ENCODE results near the gene PCDHB9.
"Not testable (repeated sequence)": the region's sequence is repeated elsewhere in the genome, so short reads cannot be mapped to it uniquely, and the experiment has no call there.

The PCDHB9 gene

DNA sequence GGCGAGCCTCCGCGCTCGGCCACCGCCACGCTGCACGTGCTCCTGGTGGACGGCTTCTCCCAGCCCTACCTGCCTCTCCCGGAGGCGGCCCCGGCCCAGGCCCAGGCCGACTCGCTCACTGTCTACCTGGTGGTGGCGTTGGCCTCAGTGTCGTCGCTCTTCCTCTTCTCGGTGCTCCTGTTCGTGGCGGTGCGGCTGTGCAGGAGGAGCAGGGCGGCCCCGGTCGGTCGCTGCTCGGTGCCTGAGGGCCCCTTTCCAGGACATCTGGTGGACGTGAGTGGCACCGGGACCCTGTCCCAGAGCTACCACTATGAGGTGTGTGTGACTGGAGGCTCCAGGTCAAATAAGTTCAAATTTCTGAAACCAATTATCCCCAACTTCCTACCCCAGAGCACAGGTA is 23.9 kb downstream of the PCDHB9 start:
- not testable (repeated sequence) for H3K4me3 Mint-ChIP-seq, ATAC-seq, H3K4me1 Mint-ChIP-seq, H3K27ac Mint-ChIP-seq, DNase-seq
- Mint-ChIP-seq H3K9me3 (peaks cover 4 to 22% of the 10 kb centered on the region in 2 donors), H3K27me3 (peaks cover 65% of the 10 kb centered on the region)

DNA sequence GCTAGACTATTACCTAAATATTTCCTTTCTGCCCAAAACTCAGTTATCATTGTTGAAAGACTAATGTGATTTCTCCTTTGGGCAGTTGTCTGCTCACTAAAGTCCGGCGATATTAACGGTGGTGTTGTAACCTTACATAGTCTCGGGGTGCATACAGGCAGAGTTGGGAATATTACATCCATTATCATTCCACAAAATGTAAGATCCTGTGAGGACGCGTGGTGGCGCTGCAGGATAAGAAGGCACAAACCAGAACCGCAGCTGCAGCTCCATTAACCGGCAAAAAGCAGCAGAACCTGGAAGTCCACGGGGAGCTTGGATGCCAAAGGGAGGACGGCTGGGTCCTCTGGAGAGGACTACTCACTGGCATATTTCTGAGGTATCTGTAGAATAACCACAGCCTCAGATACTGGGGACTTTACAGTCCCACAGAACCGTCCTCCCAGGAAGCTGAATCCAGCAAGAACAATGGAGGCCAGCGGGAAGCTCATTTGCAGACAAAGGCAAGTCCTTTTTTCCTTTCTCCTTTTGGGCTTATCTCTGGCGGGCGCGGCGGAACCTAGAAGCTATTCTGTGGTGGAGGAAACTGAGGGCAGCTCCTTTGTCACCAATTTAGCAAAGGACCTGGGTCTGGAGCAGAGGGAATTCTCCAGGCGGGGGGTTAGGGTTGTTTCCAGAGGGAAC is 26.8 kb downstream of the PCDHB9 start, which contains the start of gene PCDHB13:
Gene PCDHB13 (plus strand): TSS at position 264 of the 684 bp plus-strand sequence. CDS start 205 bp downstream, at position 469.
- H3K4me3 Mint-ChIP-seq, H3K4me1 Mint-ChIP-seq, H3K27ac Mint-ChIP-seq, ATAC-seq, DNase-seq: not testable (repeated sequence)
- H3K27me3 Mint-ChIP-seq, result peaks cover 62% of the 10 kb centered on the region
- peaks cover 8 to 22% of the 10 kb centered on the region in 2 donors for H3K9me3 Mint-ChIP-seq

DNA sequence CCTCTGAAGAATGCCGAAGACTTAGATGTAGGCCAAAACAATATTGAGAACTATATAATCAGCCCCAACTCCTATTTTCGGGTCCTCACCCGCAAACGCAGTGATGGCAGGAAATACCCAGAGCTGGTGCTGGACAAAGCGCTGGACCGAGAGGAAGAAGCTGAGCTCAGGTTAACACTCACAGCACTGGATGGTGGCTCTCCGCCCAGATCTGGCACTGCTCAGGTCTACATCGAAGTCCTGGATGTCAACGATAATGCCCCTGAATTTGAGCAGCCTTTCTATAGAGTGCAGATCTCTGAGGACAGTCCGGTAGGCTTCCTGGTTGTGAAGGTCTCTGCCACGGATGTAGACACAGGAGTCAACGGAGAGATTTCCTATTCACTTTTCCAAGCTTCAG is 27.6 kb downstream of the PCDHB9 start:
- H3K4me1 Mint-ChIP-seq, H3K27ac Mint-ChIP-seq, ATAC-seq, DNase-seq, H3K4me3 Mint-ChIP-seq: not testable (repeated sequence)
- peaks cover 55% of the 10 kb centered on the region for H3K27me3 Mint-ChIP-seq
- H3K9me3 Mint-ChIP-seq, result peaks cover 12 to 22% of the 10 kb centered on the region in 2 donors

DNA sequence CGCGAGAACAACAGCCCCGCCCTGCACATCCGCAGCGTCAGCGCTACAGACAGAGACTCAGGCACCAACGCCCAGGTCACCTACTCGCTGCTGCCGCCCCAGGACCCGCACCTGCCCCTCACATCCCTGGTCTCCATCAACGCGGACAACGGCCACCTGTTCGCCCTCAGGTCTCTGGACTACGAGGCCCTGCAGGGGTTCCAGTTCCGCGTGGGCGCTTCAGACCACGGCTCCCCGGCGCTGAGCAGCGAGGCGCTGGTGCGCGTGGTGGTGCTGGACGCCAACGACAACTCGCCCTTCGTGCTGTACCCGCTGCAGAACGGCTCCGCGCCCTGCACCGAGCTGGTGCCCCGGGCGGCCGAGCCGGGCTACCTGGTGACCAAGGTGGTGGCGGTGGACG is 28.5 kb downstream of the PCDHB9 start:
- Mint-ChIP-seq H3K9me3 (peaks cover 18 to 24% of the 10 kb centered on the region in 2 donors), H3K27me3 (peaks cover 55% of the 10 kb centered on the region)
- H3K4me3 Mint-ChIP-seq, result not testable (repeated sequence)

DNA sequence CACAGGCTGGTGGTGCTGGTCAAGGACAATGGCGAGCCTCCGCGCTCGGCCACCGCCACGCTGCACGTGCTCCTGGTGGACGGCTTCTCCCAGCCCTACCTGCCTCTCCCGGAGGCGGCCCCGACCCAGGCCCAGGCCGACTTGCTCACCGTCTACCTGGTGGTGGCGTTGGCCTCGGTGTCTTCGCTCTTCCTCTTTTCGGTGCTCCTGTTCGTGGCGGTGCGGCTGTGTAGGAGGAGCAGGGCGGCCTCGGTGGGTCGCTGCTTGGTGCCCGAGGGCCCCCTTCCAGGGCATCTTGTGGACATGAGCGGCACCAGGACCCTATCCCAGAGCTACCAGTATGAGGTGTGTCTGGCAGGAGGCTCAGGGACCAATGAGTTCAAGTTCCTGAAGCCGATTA is 29.1 kb downstream of the PCDHB9 start:
- H3K27me3 Mint-ChIP-seq, result peaks cover 50% of the 10 kb centered on the region
- DNase-seq, H3K27ac Mint-ChIP-seq, ATAC-seq, H3K4me3 Mint-ChIP-seq, H3K4me1 Mint-ChIP-seq: not testable (repeated sequence)
- peaks cover 18 to 19% of the 10 kb centered on the region in 2 donors for H3K9me3 Mint-ChIP-seq

More for the DNA sequence above, 28.5 kb downstream of the PCDHB9 start:
- not testable (repeated sequence) for DNase-seq, H3K27ac Mint-ChIP-seq, H3K4me1 Mint-ChIP-seq, ATAC-seq

DNA sequence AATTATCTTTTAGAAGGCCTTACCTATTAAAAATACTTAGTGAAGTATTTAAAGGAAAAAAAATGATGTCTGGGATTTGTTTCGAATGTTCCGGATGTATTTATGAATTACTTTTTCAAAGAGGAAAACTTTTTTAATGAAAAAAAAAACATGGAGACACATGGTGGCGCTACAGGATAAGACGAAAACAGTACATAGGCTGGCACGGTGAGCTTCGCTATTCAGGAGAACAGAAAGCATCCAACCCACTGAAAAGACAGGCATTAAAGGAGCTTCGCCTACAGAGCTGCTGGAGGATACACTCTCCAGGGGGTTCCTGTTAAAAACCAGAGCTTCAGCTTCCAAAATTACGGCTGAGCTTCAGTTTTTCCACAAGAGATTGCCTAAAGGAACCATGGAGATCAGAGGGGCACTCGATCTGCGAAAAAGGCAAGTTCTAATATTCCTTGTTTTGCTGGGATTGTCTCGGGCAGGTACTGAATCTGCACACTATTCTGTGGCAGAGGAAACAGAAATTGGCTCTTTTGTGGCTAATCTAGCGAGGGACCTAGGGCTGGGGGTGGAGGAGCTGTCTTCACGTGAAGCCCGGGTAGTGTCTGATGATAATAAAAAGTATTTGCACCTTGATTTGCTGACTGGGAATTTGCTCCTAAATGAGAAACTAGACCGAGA is 36.3 kb downstream of the PCDHB9 start, which contains the start of gene PCDHB14:
Gene PCDHB14 (plus strand): TSS at position 232 of the 672 bp plus-strand sequence. CDS start 163 bp downstream, at position 395.
- Mint-ChIP-seq H3K27me3 (peaks cover 20% of the 10 kb centered on the region), H3K4me3 (peak within 1 kb of the TSS in 1 of 2 donors; percentile 12), H3K9me3 (peaks cover 7 to 11% of the 10 kb centered on the region in 2 donors), H3K4me1 (no peaks in the 10 kb centered on the region), H3K27ac (no peak within 1 kb of the TSS)
- ATAC-seq (no peak), DNase-seq (no peak)

DNA sequence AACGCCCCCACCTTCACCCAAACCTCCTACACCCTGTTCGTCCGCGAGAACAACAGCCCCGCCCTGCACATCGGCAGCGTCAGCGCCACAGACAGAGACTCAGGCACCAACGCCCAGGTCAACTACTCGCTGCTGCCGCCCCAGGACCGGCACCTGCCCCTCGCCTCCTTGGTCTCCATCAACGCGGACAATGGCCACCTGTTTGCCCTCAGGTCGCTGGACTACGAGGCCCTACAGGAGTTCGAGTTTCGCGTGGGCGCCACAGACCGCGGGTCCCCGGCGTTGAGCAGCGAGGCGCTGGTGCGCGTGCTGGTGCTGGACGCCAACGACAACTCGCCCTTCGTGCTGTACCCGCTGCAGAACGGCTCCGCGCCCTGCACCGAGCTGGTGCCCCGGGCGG is 37.9 kb downstream of the PCDHB9 start:
- Mint-ChIP-seq H3K27me3 (peaks cover 18% of the 10 kb centered on the region), H3K9me3 (peaks cover 5 to 10% of the 10 kb centered on the region in 2 donors)
- ATAC-seq, H3K4me3 Mint-ChIP-seq, DNase-seq, H3K27ac Mint-ChIP-seq, H3K4me1 Mint-ChIP-seq: not testable (repeated sequence)

DNA sequence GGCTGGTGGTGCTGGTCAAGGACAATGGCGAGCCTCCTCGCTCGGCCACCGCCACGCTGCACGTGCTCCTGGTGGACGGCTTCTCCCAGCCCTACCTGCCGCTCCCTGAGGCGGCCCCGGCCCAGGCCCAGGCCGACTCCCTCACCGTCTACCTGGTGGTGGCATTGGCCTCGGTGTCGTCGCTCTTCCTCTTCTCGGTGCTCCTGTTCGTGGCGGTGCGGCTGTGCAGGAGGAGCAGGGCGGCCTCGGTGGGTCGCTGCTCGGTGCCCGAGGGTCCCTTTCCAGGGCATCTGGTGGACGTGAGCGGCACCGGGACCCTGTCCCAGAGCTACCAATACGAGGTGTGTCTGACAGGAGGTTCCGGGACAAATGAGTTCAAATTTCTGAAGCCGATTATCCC is 38.5 kb downstream of the PCDHB9 start:
- peaks cover 12% of the 10 kb centered on the region for H3K27me3 Mint-ChIP-seq
- not testable (repeated sequence) for H3K4me1 Mint-ChIP-seq, ATAC-seq, H3K4me3 Mint-ChIP-seq, DNase-seq, H3K27ac Mint-ChIP-seq, H3K9me3 Mint-ChIP-seq

DNA sequence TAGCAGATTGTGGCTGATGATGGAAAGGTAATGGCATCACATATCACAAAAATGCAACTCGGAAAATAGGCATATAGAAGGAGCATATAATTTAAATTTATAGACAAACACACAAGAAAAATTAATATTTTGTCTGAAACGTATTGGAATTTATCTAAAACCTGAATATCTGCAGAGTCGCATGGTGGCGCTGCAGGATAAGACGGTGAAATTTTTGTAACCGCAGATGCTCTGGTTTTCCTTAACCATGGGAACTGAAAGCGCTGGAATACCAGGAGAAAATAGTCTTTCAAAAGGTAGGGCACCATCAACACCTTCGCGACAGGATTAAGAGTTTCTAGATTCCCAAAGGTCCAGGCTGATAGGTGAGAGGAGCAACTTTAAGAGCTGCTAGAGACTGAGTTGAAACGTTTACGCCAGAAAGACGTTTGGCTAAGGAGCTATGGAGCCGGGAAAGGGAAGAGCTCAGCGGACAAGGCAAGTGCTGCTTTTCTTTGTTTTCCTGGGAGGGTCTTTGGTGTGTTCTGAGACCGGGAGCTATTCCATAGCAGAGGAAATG is 47.2 kb downstream of the PCDHB9 start:
- Mint-ChIP-seq H3K4me3 (no peak overlapping the region), H3K27me3 (peaks cover 25% of the 10 kb centered on the region), H3K9me3 (peaks cover 19 to 21% of the 10 kb centered on the region in 2 donors), H3K27ac (no peak overlapping the region), H3K4me1 (no peaks in the 10 kb centered on the region)
- DNase-seq (no peak), ATAC-seq (no peak)

DNA sequence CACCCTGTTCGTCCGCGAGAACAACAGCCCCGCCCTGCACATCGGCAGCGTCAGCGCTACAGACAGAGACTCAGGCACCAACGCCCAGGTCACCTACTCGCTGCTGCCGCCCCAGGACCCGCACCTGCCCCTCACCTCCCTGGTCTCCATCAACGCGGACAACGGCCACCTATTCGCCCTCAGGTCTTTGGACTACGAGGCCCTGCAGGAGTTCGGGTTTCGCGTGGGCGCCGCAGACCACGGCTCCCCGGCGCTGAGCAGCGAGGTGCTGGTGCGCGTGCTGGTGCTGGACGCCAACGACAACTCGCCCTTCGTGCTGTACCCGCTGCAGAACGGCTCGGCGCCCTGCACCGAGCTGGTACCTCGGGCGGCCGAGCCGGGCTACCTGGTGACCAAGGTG is 49.0 kb downstream of the PCDHB9 start:
- peaks cover 35 to 38% of the 10 kb centered on the region in 2 donors for H3K9me3 Mint-ChIP-seq
- not testable (repeated sequence) for H3K27ac Mint-ChIP-seq, DNase-seq, H3K4me3 Mint-ChIP-seq, ATAC-seq, H3K4me1 Mint-ChIP-seq
- peaks cover 42% of the 10 kb centered on the region for H3K27me3 Mint-ChIP-seq

DNA sequence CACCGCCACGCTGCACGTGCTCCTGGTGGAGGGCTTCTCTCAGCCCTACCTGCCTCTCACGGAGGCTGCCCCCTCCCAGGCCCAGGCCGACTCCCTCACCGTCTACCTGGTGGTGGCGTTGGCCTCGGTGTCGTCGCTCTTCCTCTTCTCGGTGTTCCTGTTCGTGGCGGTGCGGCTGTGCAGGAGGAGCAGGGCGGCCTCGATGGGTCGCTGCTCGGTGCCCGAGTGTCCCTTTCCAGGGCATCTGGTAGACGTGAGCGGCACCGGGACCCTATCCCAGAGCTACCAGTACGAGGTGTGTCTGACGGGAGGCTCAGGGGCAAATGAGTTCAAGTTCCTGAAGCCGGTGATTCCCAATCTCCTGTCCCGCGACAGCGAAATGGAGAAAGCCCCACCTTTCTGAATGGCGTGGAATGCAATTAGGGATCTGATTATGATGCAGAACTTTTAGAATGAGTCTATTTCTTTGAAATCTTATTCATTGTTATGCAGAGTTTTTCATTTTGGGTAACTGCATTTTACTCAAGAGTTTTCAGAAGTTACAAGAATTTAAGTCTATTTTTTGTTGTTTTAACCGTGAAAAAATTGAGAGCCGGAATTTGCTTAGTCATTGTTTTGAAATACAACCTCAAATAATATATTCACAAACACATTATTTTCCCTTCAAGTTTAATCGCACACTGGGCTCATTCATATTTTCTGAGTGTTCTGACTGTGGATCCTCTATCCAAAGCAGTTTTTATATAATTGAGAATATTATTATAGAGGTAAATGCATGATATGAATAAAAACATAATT is 49.8 kb downstream of the PCDHB9 start:
- Mint-ChIP-seq H3K27ac (no peak overlapping the region), H3K27me3 (peaks cover 50% of the 10 kb centered on the region), H3K4me3 (no peak overlapping the region), H3K4me1 (no peaks in the 10 kb centered on the region), H3K9me3 (peaks cover 38 to 43% of the 10 kb centered on the region in 2 donors)
- DNase-seq (no peak), ATAC-seq (no peak)
